Caki2 (cell line): ENCODE measurements around the gene PTPRN2. TPM values are rescaled to one million over a fixed set of nuclear protein-coding genes. Genes with fewer than 3 reads are reported as not detected.

Experiments used
- DNase-seq: peaks from one replicate; pipeline ENCODE4 v3.0.0-alpha.2; 2015; ENCODE audit warnings: low read depth
- in situ Hi-C: cut with HindIII; loops from 2 replicates; pipeline ENCODE4 v1.10.0; 2016; ENCODE audit warnings: low sequenced_read_pairs, low pct_unique_long_range_greater_than_20kb, mixed read lengths
- total RNA-seq: library from RNA; depleted of rRNA; stranded (reverse); fragments of >200 nt; shearing (Covaris generic); gene quantifications from 2 replicates; pipeline ENCODE4 v1.2.3, GENCODE V29; 2014; ENCODE audit warnings: low replicate concordance

The PTPRN2 gene
- total RNA-seq, 1 experiment from 2014 or later: 0.88 TPM

- in situ Hi-C loops: no loop called here
- no peak for DNase-seq
Observed at GRCh38 chr7:157662981-157663716, 924.5 kb downstream of the PTPRN2 start.

- no peak for DNase-seq
- in situ Hi-C loops: no loop called here
Observed at GRCh38 chr7:157662110-157662791, 925.4 kb downstream of the PTPRN2 start.

- no peak for DNase-seq
- in situ Hi-C loops: no loop called here
Observed at GRCh38 chr7:157661611-157661975, 926.0 kb downstream of the PTPRN2 start.

GRCh38 chr7:157660971-157661610 is 926.5 kb downstream of the PTPRN2 start:
- no peak for DNase-seq
- in situ Hi-C loops: no loop called here

GRCh38 chr7:157658851-157659412 is 928.7 kb downstream of the PTPRN2 start:
- DNase-seq: no peak

GRCh38 chr7:157657741-157658740 is 929.6 kb downstream of the PTPRN2 start:
- in situ Hi-C loops: no loop called here
- DNase-seq: no peak

More at GRCh38 chr7:157658851-157659412, 928.7 kb downstream of the PTPRN2 start:
- in situ Hi-C loops: no loop called here

- DNase-seq: no peak
- in situ Hi-C loops: no loop called here
Observed at GRCh38 chr7:157656195-157656769, 931.3 kb downstream of the PTPRN2 start.

- in situ Hi-C loops: no loop called here
Observed at GRCh38 chr7:157654350-157654749, 933.3 kb downstream of the PTPRN2 start.

GRCh38 chr7:157653827-157654207 is 933.8 kb downstream of the PTPRN2 start:
- in situ Hi-C loops: no loop called here
- no peak for DNase-seq

More at GRCh38 chr7:157654350-157654749, 933.3 kb downstream of the PTPRN2 start:
- no peak for DNase-seq

GRCh38 chr7:157652954-157653826 is 934.4 kb downstream of the PTPRN2 start:
- in situ Hi-C loops: no loop called here
- no peak for DNase-seq

- in situ Hi-C loops: no loop called here
- DNase-seq: no peak
Observed at GRCh38 chr7:157652161-157652953, 935.3 kb downstream of the PTPRN2 start.

- no peak for DNase-seq
- in situ Hi-C loops: no loop called here
Observed at GRCh38 chr7:157651366-157652160, 936.1 kb downstream of the PTPRN2 start.

- DNase-seq: no peak
- in situ Hi-C loops: no loop called here
Observed at GRCh38 chr7:157650801-157651200, 936.8 kb downstream of the PTPRN2 start.

- in situ Hi-C loops: no loop called here
- no peak for DNase-seq
Observed at GRCh38 chr7:157650131-157650631, 937.4 kb downstream of the PTPRN2 start.

- no peak for DNase-seq
- in situ Hi-C loops: no loop called here
Observed at GRCh38 chr7:157646551-157646950, 941.1 kb downstream of the PTPRN2 start.
